DOHH2 (cell line): Measurements from ENCODE around the gene GNPTAB.

Source experiments
- H3F3A ChIP-seq: fragments of 200-600 bp; sonication (generic), shearing (Covaris generic); 2 replicates; pipeline ENCODE4 v1.6.0; 2016; ENCODE audit warnings: antibody characterized with exemption, mild to moderate bottlenecking; ENCODE audit not compliant: control insufficient read depth, insufficient read depth
- H3K27ac ChIP-seq: fragments of 200-600 bp; sonication (generic); 2 replicates; pipeline ENCODE4 v1.5.1; 2014; ENCODE audit warnings: low read depth, mild to moderate bottlenecking, low read length, moderate library complexity
- H3K27me3 ChIP-seq: fragments of 200-600 bp; sonication (generic); 2 replicates; pipeline ENCODE4 v1.6.1; 2014; ENCODE audit warnings: mild to moderate bottlenecking, low read length, mixed read lengths; ENCODE audit not compliant: control insufficient read depth
- H3K36me3 ChIP-seq: fragments of 200-600 bp; sonication (generic); 2 replicates; pipeline ENCODE4 v1.6.1; 2014; ENCODE audit warnings: mild to moderate bottlenecking, low read length, moderate library complexity, mixed read lengths; ENCODE audit not compliant: control insufficient read depth
- H3K4me1 ChIP-seq: fragments of 200-600 bp; sonication (generic); 2 replicates; pipeline ENCODE4 v1.6.1; 2014; ENCODE audit warnings: mild to moderate bottlenecking, low read length, mixed read lengths; ENCODE audit not compliant: control insufficient read depth
- H3K4me2 ChIP-seq: fragments of 200-600 bp; sonication (generic); 2 replicates; pipeline ENCODE4 v1.6.0; 2014; ENCODE audit warnings: mild to moderate bottlenecking, low read length, moderate library complexity
- H3K4me3 ChIP-seq: fragments of 200-600 bp; sonication (generic); 2 replicates; pipeline ENCODE4 v1.5.1; 2014; ENCODE audit warnings: mild to moderate bottlenecking, low read length, mixed read lengths
- H3K79me2 ChIP-seq: fragments of 200-600 bp; sonication (generic); 2 replicates; pipeline ENCODE4 v1.6.1; 2014; ENCODE audit warnings: mild to moderate bottlenecking, low read length, mixed read lengths; ENCODE audit not compliant: control insufficient read depth
- H3K9me2 ChIP-seq: fragments of 200-600 bp; sonication (generic); replicated peaks from 2 replicates; pipeline ENCODE4 v1.6.1; 2014; ENCODE audit warnings: mild to moderate bottlenecking, low read length, mixed read lengths; ENCODE audit not compliant: control insufficient read depth
- H3K9me3 ChIP-seq: fragments of 200-600 bp; sonication (generic); 2 replicates; pipeline ENCODE4 v1.6.1; 2014; ENCODE audit warnings: antibody characterized with exemption, low read length, mixed read lengths; ENCODE audit not compliant: control insufficient read depth, insufficient read depth
- H4K20me1 ChIP-seq: fragments of 200-600 bp; sonication (generic); 2 replicates; pipeline ENCODE4 v1.6.0; 2014; ENCODE audit warnings: low read depth, mild to moderate bottlenecking, antibody characterized with exemption, low read length, moderate library complexity; ENCODE audit not compliant: control insufficient read depth, insufficient read depth
- EZH2phosphoT487 ChIP-seq: fragments of 200-600 bp; sonication (generic); IDR thresholded peaks from 2 replicates; pipeline ENCODE4 v1.6.1; 2017; ENCODE audit warnings: borderline replicate concordance, mild to moderate bottlenecking, antibody characterized with exemption, low read length, moderate library complexity, mixed read lengths
- TF ChIP-seq, protein P1 (sequence below): fragments of 200-600 bp; sonication (generic); IDR thresholded peaks from one replicate; pipeline ENCODE4 v1.5.1; 2014; ENCODE audit warnings: antibody characterized with exemption, mild to moderate bottlenecking, low read depth, low read length; ENCODE audit not compliant: poor library complexity, severe bottlenecking

Gene GNPTAB

DNA sequence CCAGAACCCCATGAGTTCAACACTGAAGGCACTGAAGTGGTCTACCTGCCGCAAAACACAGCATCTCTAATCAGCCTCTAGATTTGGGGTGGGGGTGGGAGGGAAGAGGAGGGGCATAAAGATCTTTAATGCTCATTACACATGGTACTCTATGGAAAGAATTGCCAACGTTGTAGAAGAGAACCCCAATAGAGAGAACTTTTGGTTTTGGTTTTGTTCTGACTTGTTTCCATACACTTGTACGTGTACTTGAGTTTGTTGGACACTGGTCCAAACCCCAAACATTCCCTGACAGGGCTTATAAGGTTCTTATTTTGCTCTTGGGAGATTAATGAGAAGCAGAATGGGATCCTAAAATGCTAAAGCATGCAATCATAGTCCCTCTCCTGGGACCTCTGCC lies 31.0 kb downstream of the GNPTAB start:
- no peaks in the 10 kb centered on the region for H3K9me3 ChIP-seq
- no peak overlapping the region for H3K27ac ChIP-seq
- H3K4me1 ChIP-seq: no peaks in the 10 kb centered on the region
- no peak overlapping the region for H3K4me2 ChIP-seq
- no peaks in the 10 kb centered on the region for H4K20me1 ChIP-seq
- H3K4me3 ChIP-seq: no peak overlapping the region
- H3F3A ChIP-seq: no peaks in the 10 kb centered on the region
- H3K9me2 ChIP-seq: no peaks in the 10 kb centered on the region
- no peaks in the 10 kb centered on the region for H3K36me3 ChIP-seq
- TF ChIP-seq, protein P1, sequence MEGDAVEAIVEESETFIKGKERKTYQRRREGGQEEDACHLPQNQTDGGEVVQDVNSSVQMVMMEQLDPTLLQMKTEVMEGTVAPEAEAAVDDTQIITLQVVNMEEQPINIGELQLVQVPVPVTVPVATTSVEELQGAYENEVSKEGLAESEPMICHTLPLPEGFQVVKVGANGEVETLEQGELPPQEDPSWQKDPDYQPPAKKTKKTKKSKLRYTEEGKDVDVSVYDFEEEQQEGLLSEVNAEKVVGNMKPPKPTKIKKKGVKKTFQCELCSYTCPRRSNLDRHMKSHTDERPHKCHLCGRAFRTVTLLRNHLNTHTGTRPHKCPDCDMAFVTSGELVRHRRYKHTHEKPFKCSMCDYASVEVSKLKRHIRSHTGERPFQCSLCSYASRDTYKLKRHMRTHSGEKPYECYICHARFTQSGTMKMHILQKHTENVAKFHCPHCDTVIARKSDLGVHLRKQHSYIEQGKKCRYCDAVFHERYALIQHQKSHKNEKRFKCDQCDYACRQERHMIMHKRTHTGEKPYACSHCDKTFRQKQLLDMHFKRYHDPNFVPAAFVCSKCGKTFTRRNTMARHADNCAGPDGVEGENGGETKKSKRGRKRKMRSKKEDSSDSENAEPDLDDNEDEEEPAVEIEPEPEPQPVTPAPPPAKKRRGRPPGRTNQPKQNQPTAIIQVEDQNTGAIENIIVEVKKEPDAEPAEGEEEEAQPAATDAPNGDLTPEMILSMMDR: no peak
- TF ChIP-seq EZH2phosphoT487: no peak
- H3K27me3 ChIP-seq: no peaks in the 10 kb centered on the region
- no peaks in the 10 kb centered on the region for H3K79me2 ChIP-seq

DNA sequence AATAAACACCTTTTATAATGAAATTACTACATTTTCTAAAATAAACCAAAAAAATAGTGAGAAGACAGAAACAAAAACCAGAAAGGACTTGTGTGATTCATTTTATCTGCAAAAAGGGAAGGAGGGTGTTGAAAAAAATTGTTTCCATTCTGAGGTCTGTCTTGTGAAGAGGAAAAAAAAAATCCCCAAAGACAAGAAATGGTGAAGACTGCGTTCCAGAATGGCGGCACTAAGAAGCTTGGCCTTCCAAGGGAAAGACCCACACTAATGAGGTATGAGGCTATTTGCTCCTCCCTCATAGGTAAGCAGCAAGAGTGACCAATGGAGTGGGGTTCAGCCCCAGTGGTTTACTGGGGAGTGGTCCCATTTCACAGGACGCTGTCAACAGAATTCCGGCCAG lies 35.0 kb downstream of the GNPTAB start:
- H3K4me3 ChIP-seq: no peak overlapping the region
- no peak for TF ChIP-seq EZH2phosphoT487
- TF ChIP-seq, protein P1: no peak
- no peaks in the 10 kb centered on the region for H3K4me1 ChIP-seq
- H3F3A ChIP-seq: no peaks in the 10 kb centered on the region
- H3K9me2 ChIP-seq: no peaks in the 10 kb centered on the region
- no peak overlapping the region for H3K27ac ChIP-seq
- H3K79me2 ChIP-seq: no peaks in the 10 kb centered on the region
- H3K9me3 ChIP-seq: no peaks in the 10 kb centered on the region
- H3K27me3 ChIP-seq: no peaks in the 10 kb centered on the region
- H3K36me3 ChIP-seq: no peaks in the 10 kb centered on the region
- no peak overlapping the region for H3K4me2 ChIP-seq
- H4K20me1 ChIP-seq: no peaks in the 10 kb centered on the region

DNA sequence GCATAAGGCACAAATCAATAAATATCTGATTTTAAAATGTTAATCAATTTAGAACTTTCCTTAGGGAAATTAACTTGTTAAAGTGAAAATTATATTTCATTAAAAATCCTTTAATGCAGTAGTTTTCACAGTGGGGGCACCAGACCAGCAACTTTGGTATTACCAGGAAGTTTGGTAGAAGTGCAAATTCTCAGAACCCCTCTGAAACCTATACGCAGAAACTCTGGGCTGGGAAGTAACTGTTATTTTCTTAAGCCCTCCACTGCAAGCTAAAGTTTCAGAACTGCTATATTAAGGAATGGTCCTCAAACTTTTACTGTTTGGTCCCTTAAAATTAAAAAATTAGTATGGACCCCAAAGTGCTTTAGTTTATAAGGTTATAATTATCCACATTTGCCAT lies 35.7 kb downstream of the GNPTAB start:
- Histone ChIP-seq H3K4me1 (peaks cover 5% of the 10 kb centered on the region), H3F3A (no peaks in the 10 kb centered on the region), H3K4me3 (no peak overlapping the region), H3K27me3 (no peaks in the 10 kb centered on the region), H3K27ac (no peak overlapping the region), H3K4me2 (no peak overlapping the region), H4K20me1 (no peaks in the 10 kb centered on the region), H3K36me3 (no peaks in the 10 kb centered on the region), H3K9me3 (no peaks in the 10 kb centered on the region), H3K9me2 (no peaks in the 10 kb centered on the region), H3K79me2 (no peaks in the 10 kb centered on the region)
- TF ChIP-seq, protein P1: no peak
- no peak for TF ChIP-seq EZH2phosphoT487

DNA sequence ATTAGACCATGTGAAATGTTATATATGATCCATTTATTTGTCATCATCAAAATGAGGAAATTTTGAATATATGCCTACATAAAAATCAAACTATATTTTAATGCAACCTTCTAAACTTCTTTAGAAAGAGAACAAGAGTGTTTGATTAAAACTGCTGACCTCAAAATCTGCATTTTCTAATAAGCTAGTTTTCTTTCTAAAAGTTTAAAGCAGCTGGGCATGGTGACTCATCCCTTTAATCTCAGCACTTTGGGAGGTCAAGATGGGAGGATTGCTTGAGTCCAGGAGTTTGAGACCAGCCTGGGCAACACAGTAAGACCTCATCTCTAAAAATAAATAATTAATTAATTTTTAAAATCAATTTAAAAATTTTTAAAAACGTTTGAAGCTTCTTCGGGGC lies 36.2 kb downstream of the GNPTAB start:
- Histone ChIP-seq H3F3A (no peaks in the 10 kb centered on the region), H3K36me3 (no peaks in the 10 kb centered on the region), H3K4me3 (no peak overlapping the region), H3K79me2 (no peaks in the 10 kb centered on the region), H3K9me3 (no peaks in the 10 kb centered on the region), H3K27ac (no peak overlapping the region), H3K27me3 (no peaks in the 10 kb centered on the region), H3K9me2 (no peaks in the 10 kb centered on the region), H3K4me1 (peaks cover 8% of the 10 kb centered on the region), H3K4me2 (no peak overlapping the region), H4K20me1 (no peaks in the 10 kb centered on the region)
- TF ChIP-seq EZH2phosphoT487: no peak
- TF ChIP-seq, protein P1: no peak
